HG02763 (cell line): ENCODE measurements around the gene ABHD15.
A peak's percentile ranks its signal among the peaks of the same experiment; 100 is the strongest.

ENCODE experiments used
- ATAC-seq: cut with Tn5 transposase; IDR thresholded peaks from one replicate; pipeline ENCODE4 v1.9.1; 2021; ENCODE audit warnings: mild to moderate bottlenecking, moderate library complexity; ENCODE audit not compliant: unreplicated experiment

The ABHD15 gene

GRCh38 chr17:29582772-29583171, 15.9 kb upstream of the ABHD15 start:
- no peak for ATAC-seq

- no peak for ATAC-seq
Measured at GRCh38 chr17:29582254-29582765, 15.5 kb upstream of the ABHD15 start.

GRCh38 chr17:29581583-29582253, 14.9 kb upstream of the ABHD15 start:
- ATAC-seq, result no peak

- ATAC-seq, result peak; percentile 62
Measured at GRCh38 chr17:29579866-29580771, 13.3 kb upstream of the ABHD15 start.

- no peak for ATAC-seq
Measured at GRCh38 chr17:29578626-29579485, 12.0 kb upstream of the ABHD15 start.

GRCh38 chr17:29577385-29578211, 10.8 kb upstream of the ABHD15 start:
- ATAC-seq, result no peak

GRCh38 chr17:29577001-29577370, 10.1 kb upstream of the ABHD15 start:
- no peak for ATAC-seq

GRCh38 chr17:29576214-29577000, 9.6 kb upstream of the ABHD15 start:
- ATAC-seq, result no peak

GRCh38 chr17:29575511-29576213, 8.8 kb upstream of the ABHD15 start:
- ATAC-seq, result no peak

- ATAC-seq, result no peak
Measured at GRCh38 chr17:29574732-29575510, 8.1 kb upstream of the ABHD15 start.

- no peak for ATAC-seq
Measured at GRCh38 chr17:29573871-29574731, 7.3 kb upstream of the ABHD15 start.

- no peak for ATAC-seq
Measured at GRCh38 chr17:29573558-29573869, 6.7 kb upstream of the ABHD15 start.

GRCh38 chr17:29572691-29573557, 6.1 kb upstream of the ABHD15 start:
- ATAC-seq, result no peak

GRCh38 chr17:29571883-29572681, 5.2 kb upstream of the ABHD15 start:
- ATAC-seq, result no peak

GRCh38 chr17:29571486-29571882, 4.6 kb upstream of the ABHD15 start:
- no peak for ATAC-seq

- no peak for ATAC-seq
Measured at GRCh38 chr17:29570521-29570920, 3.7 kb upstream of the ABHD15 start.
